Measurements from ENCODE around the gene BNC2. TPM values are rescaled to one million over a fixed set of nuclear protein-coding genes. Genes with fewer than 3 reads are reported as not detected.

BNC2 gene
- total RNA-seq, 1 donor from 2014 or later = 2.4 TPM

DNA sequence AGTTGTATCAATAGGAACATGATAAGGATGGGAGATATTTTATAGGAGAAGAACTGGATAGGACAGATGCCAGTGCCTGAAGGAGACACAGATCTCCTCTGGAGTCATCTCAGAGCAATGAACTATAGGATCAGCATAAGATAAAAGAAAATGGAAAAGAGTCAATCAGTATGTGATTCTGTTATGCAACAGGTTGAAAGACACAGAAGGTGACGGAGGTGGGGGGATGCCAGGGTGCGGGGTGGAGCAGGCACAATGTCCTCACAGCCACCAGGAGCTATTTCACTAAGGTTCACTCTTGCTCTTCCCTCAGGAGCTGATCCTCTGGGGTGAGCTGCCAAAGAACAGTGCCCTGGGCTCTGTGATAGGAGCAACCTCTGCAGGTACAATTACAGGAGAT lies 179.8 kb downstream of the BNC2 start:
- Mint-ChIP-seq H3K36me3 (no peaks in the 10 kb centered on the region), H3K4me3 (no peak overlapping the region), H3K9me3 (peaks cover 2% of the 10 kb centered on the region), H3K27ac (no peak overlapping the region), H3K4me1 (peaks cover 18% of the 10 kb centered on the region), H3K27me3 (ENCODE audit: insufficient read depth, low read depth) (no peaks in the 10 kb centered on the region)
- DNase-seq (ENCODE audit: low spot score) = no peak
- H3K27ac ChIP-seq = no peak overlapping the region
- TF ChIP-seq, protein P1, sequence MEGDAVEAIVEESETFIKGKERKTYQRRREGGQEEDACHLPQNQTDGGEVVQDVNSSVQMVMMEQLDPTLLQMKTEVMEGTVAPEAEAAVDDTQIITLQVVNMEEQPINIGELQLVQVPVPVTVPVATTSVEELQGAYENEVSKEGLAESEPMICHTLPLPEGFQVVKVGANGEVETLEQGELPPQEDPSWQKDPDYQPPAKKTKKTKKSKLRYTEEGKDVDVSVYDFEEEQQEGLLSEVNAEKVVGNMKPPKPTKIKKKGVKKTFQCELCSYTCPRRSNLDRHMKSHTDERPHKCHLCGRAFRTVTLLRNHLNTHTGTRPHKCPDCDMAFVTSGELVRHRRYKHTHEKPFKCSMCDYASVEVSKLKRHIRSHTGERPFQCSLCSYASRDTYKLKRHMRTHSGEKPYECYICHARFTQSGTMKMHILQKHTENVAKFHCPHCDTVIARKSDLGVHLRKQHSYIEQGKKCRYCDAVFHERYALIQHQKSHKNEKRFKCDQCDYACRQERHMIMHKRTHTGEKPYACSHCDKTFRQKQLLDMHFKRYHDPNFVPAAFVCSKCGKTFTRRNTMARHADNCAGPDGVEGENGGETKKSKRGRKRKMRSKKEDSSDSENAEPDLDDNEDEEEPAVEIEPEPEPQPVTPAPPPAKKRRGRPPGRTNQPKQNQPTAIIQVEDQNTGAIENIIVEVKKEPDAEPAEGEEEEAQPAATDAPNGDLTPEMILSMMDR (IDR thresholded peaks at IDR 0.05) = no peak
- TF ChIP-seq EZH2phosphoT487 (IDR thresholded peaks at IDR 0.05) (no peak), EZH2 (IDR thresholded peaks at IDR 0.05) (no peak)
- no peaks in the 10 kb centered on the region for H3K79me2 ChIP-seq (ENCODE audit: low read depth)
- no peak overlapping the region for H3K4me2 ChIP-seq
- no peak overlapping the region for H2AFZ ChIP-seq (replicated peaks)
- no peak overlapping the region for H3K9ac ChIP-seq
- H3K36me3 ChIP-seq = no peaks in the 10 kb centered on the region
- no peaks in the 10 kb centered on the region for H4K20me1 ChIP-seq (ENCODE audit: low read depth)
- peaks cover 11% of the 10 kb centered on the region for H3K4me1 ChIP-seq
- H3F3A ChIP-seq (ENCODE audit: low read depth) = no peaks in the 10 kb centered on the region
- no peaks in the 10 kb centered on the region for H3K27me3 ChIP-seq
- no peak overlapping the region for H3K4me3 ChIP-seq
- H3K9me3 ChIP-seq (ENCODE audit: low read depth) = no peaks in the 10 kb centered on the region

DNA sequence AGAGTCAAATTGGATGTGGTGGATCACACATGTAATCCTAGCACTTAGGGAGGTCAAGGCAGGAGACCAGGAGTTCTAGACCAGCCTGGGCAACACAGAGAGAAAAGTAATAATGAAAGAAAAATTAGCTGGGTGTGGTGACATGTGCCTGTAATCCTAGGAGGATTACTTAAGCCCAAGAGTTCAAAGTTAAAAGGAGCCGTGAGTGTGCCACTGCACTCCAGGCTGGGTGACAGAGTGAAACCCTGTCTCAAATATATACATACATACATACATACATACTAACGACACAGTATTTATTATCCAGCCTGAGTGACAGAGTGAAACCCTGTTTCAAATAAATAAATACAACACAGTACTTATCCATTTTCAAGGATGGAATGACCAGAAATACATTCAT lies 180.3 kb downstream of the BNC2 start:
- Histone ChIP-seq H4K20me1 (ENCODE audit: low read depth) (no peaks in the 10 kb centered on the region), H3F3A (ENCODE audit: low read depth) (no peaks in the 10 kb centered on the region), H3K27ac (no peak overlapping the region), H3K9ac (no peak overlapping the region), H3K4me2 (no peak overlapping the region), H3K36me3 (no peaks in the 10 kb centered on the region), H3K27me3 (no peaks in the 10 kb centered on the region), H3K4me3 (no peak overlapping the region), H3K9me3 (ENCODE audit: low read depth) (no peaks in the 10 kb centered on the region), H3K79me2 (ENCODE audit: low read depth) (no peaks in the 10 kb centered on the region), H2AFZ (replicated peaks) (no peak overlapping the region), H3K4me1 (peaks cover 11% of the 10 kb centered on the region)
- Mint-ChIP-seq H3K27me3 (ENCODE audit: insufficient read depth, low read depth) (peaks cover 2% of the 10 kb centered on the region), H3K4me1 (peaks cover 18% of the 10 kb centered on the region), H3K9me3 (peaks cover 2% of the 10 kb centered on the region), H3K36me3 (no peaks in the 10 kb centered on the region), H3K4me3 (no peak overlapping the region), H3K27ac (no peak overlapping the region)
- DNase-seq (ENCODE audit: low spot score) = no peak
- TF ChIP-seq EZH2 (IDR thresholded peaks at IDR 0.05) = no peak
- no peak for TF ChIP-seq EZH2phosphoT487 (IDR thresholded peaks at IDR 0.05)
- TF ChIP-seq, protein P1 (IDR thresholded peaks at IDR 0.05) = no peak

- TF ChIP-seq, protein P1 (IDR thresholded peaks at IDR 0.05) = no peak
- TF ChIP-seq EZH2 (IDR thresholded peaks at IDR 0.05) = no peak
- TF ChIP-seq EZH2phosphoT487 (IDR thresholded peaks at IDR 0.05) = no peak
- peaks cover 18% of the 10 kb centered on the region for H3K4me1 Mint-ChIP-seq
- no peak overlapping the region for H3K27ac Mint-ChIP-seq
- peaks cover 2% of the 10 kb centered on the region for H3K9me3 Mint-ChIP-seq
- H3K4me3 Mint-ChIP-seq = no peak overlapping the region
- DNase-seq (ENCODE audit: low spot score) = no peak
- Histone ChIP-seq H3K36me3 (no peaks in the 10 kb centered on the region), H3K4me3 (no peak overlapping the region), H3K4me1 (peaks cover 11% of the 10 kb centered on the region), H3K9me3 (ENCODE audit: low read depth) (no peaks in the 10 kb centered on the region), H3K9ac (no peak overlapping the region), H4K20me1 (ENCODE audit: low read depth) (no peaks in the 10 kb centered on the region), H3K27ac (no peak overlapping the region), H3K4me2 (no peak overlapping the region), H3K79me2 (ENCODE audit: low read depth) (no peaks in the 10 kb centered on the region), H3K27me3 (no peaks in the 10 kb centered on the region), H3F3A (ENCODE audit: low read depth) (no peaks in the 10 kb centered on the region), H2AFZ (replicated peaks) (no peak overlapping the region)
- peaks cover 2% of the 10 kb centered on the region for H3K27me3 Mint-ChIP-seq (ENCODE audit: insufficient read depth, low read depth)
- no peaks in the 10 kb centered on the region for H3K36me3 Mint-ChIP-seq
These were observed 181.0 kb downstream of the BNC2 start for GRCh38 chr9:16689351-16689938.
